HG03025 (cell line): ENCODE results near the gene ATP10A.

Source experiments
- ATAC-seq: cut with Tn5 transposase; IDR thresholded peaks from one replicate; pipeline ENCODE4 v1.9.1; 2021; ENCODE audit warnings: mild to moderate bottlenecking, moderate library complexity; ENCODE audit not compliant: unreplicated experiment, low FRiP score

Gene ATP10A

DNA sequence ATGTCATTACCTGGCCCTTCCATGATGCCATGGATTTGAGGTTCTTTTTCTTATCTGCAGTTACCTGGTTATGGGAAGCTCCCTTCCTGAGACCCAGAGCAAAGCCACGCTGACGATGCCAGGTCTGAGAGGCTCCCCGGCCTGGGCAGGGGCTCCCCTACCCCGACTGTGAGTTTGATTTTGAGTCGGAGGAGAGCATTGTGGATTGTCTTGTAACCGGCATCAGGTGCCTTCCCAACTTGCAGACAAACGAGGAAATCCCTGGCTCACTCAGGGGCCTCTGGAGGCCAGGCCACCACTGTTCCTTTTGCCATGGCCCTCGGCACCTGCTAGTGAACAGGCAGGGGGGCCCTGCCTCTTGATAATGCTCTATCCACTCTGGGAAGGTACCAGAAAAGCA, 151.4 kb downstream of the ATP10A start:
- no peak for ATAC-seq

GRCh38 chr15:25711164-25711563, 152.0 kb downstream of the ATP10A start:
- no peak for ATAC-seq

DNA sequence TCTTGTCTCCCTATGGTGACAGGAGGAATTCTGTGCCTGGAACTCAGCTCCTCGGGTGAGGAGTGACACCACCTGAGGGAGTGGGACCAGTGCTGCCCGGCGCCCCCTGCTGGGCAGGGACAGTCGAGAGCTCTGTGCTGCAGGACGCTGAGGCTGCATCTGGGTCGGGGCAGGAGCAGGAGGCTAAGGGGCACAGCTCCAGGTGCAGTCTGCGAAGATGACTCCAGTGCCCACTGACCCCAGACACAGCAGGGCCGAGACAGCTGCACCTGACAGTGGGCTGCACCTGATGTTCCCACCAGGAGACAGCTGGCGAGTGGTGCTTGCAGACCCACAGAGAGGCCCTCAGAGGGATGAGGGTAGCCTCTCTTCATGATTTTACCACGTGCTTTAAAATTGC, 152.9 kb downstream of the ATP10A start:
- no peak for ATAC-seq

GRCh38 chr15:25709437-25710159, 153.5 kb downstream of the ATP10A start:
- no peak for ATAC-seq

DNA sequence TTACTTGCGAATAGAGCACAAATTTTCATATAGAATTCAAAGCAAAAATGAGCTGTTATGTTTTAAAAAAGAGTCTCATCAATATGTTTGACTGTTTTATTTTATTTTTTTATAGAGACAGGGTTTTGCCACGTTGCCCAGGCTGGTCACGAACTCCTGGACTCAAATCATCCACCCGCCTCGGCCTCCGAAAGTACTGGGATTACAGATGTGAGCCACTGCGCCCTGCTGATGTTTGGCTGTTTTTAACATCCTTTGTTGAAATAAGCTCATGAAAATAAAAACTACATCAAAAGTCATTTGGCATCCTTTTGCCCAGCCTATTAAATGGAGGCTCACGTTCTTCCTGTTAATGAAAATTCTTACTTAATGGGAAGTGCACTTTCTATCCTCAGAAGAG, 154.7 kb downstream of the ATP10A start:
- no peak for ATAC-seq

GRCh38 chr15:25707656-25708365, 155.3 kb downstream of the ATP10A start:
- no peak for ATAC-seq

DNA sequence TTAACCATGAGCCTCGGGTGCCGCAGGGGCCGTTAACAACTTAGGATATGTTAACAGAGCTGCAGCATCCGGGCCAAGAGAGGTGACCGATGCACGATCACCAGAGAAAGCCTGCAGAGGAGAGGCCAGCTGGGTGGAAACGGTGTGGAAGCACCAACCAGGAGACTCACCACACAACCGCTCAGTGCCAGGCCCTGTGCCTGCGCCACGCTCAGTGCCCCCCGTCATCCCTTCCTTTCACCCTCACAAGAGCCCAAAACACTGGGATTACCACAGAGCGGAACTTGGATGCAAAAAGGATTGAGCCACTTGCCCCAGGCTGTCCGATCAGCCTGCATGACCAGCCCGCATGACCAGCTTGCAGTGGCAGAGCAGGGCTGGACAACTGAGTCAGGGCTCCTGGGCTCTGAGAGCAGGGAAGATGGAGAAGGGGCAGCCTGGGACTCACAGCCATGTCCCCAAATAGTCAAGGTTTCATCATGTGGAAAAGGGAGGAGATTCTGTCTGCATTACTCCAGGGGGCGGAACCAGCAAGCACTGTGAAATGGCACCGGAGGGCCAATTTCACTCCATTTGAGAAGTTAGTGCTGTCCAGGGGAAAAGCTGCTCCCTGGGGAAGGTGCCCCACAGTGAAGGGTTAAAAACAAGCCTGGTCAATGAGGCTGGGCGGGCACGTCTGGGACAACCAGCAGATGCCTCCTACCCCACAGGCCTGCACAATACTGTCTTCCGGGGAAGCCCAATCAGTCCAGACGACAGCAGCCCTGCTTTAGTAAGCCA, 156.8 kb downstream of the ATP10A start:
- ATAC-seq = no peak

DNA sequence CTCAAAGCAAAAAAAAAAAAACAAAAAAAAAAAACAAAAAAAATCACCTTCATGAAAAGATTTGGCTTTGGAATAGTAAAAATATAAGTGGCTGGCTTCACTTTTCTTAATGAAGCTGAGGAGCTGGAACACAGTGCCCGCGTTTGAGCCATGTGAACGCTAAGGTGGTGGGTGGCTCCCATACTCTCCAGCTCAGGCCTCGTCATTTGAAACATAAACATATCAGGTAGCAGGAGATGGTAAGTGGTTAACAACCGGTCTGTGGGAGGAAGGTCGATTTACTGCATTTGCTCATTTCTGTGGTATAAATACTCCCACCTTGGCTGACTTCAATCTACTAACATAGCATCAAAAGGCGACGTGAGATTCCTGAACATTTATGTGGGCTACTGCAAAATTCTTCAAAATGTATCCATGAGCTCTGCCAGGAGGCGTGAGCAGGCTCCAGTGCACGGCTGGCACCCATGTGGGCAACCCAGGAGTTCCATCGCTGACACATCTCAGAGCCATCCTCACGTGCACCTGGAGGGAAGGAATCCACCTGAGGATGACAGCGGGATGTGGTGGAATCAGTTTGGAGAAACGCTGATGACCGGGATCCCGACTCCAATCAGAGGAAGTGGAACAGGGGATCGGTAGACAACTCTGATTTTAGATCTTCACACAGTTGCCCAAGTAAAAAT, 157.6 kb downstream of the ATP10A start:
- no peak for ATAC-seq

DNA sequence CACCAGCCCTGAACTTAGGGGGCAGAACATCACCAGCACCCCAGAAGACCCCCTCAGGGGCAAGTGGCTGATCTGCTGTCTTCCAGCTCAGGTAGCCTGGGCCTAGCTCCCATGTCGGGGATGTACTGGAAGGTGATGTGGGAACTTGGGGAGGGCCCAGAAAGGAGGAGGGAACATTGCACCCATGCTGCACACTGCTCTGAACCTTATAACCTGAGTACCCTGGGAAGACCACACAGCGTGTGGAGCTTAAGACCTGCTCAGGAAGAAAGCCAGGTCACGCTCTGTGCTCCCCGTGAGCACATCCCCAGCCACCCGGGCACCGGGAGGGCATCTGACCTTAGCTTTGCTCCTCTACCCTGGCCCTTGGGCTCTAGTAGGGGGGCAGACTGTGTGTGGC, 159.4 kb downstream of the ATP10A start:
- ATAC-seq = no peak

DNA sequence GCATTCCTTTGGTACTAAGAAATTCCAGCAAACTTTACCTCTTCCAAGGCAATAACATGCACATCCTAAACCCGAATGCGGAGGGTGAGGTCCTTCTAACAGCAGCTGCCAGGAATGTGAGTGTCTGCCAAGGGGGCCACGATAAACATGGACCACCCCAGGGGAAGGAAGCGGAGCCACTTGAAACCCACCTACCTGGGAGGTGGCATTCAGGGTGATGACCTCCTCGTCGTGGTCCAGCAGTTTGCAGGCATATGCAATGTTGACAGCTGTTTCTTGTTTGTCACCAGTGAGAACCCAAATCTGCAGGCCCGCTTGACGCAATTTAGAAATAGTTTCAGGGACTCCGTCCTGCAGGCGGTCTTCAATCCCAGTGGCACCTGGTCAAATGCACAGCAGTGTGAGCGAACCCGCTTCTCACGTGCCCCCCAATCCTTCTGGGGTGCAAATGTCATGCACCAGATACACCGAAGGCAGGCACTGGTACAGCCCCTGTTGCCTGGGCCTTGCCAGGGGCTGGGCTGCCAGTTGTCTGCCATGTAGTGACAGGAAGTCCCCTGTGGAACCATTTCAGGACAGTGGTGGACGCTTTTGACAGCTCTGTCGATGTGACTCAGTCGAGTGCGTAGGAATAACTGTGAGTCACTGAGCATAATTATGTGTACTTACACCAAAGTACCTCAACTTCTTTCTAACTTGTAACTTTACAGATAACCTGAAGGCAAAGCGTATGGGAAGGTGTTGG, 161.2 kb downstream of the ATP10A start:
- ATAC-seq = no peak

- ATAC-seq = no peak
These were observed 162.2 kb downstream of the ATP10A start for GRCh38 chr15:25700916-25701315.

DNA sequence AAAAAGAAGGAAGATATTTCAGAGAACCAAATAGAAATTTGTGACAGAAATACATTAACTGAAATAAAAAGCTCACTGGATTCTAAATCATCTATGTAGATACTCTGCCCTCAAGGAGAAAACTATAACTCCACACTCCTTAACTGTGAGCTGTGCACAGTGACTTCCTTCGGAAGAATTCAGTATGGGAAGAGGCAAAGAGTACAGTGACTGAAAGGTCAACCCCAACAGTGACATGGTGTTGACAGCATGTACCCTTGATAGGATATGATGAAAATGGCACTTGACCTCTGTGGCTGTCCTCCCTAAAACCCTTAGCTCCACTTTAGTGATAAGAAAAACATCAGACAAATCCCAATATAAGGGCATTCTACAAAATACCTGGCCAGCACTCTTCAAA, 165.5 kb downstream of the ATP10A start:
- ATAC-seq = no peak

DNA sequence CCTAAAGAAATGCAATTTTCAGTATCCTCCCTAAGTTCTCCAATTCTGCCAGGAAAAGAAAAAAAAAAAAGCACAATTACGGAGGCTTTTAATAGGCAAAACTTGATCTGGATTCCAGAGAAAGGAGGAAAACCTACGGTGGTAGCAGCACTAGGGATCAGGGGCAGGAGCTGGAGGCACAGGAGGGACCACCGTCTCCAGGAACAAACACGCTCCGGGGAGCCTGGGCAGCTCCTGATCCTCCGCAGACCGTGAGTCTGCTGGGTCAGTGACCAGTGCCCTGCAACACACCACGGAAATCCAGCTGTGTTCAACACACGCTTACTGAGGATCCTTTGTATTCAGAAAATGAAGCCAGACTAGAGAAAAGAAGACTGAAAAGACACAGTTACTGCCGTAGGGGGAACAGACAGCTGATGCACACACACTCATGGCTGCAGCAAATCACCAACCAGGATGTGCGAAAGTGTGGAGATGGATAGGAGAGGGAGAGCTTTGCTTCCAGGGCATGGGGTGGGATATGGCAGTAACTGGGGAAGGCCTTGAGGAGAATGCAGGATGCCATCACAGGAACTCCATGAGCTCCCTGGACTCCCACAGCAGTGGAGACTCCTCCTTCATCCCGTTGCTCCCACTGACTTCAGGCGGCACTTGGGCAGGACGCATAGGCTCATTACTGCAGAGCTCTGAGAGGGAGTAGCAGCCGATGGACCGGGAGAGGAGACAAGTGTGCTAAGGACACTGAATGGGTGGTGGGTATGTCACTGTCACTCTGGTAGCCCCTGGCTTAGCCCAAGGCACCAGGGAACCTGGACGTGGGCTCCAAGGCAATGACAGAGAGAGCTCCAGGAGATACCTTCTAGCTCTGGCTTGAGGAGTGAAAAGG, 167.0 kb downstream of the ATP10A start:
- no peak for ATAC-seq

DNA sequence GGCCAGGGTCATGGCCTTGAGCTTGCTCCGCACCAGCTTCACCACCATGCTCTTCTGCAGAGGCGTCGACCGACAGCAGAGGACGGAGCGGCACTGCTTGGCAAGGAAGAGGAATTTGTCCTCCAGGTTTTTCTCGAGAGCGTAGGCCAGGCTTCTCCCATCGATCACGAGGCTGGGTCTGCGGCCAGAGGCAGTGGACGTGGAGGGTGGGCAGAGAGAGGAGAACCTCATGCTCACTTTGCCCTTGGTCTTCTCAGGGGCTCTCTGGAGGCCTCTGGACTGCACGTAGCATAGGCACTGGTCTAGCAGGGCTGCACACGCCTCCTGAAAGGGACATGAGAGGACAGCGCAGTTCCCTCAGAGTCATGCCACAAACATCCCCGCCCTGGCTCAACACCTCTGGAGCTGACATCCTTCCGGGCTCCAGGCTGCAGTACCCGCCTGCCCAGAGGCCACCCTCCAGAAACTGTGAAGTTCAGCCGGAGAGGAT, 168.3 kb downstream of the ATP10A start:
- no peak for ATAC-seq

GRCh38 chr15:25694239-25694584, 168.9 kb downstream of the ATP10A start:
- no peak for ATAC-seq

DNA sequence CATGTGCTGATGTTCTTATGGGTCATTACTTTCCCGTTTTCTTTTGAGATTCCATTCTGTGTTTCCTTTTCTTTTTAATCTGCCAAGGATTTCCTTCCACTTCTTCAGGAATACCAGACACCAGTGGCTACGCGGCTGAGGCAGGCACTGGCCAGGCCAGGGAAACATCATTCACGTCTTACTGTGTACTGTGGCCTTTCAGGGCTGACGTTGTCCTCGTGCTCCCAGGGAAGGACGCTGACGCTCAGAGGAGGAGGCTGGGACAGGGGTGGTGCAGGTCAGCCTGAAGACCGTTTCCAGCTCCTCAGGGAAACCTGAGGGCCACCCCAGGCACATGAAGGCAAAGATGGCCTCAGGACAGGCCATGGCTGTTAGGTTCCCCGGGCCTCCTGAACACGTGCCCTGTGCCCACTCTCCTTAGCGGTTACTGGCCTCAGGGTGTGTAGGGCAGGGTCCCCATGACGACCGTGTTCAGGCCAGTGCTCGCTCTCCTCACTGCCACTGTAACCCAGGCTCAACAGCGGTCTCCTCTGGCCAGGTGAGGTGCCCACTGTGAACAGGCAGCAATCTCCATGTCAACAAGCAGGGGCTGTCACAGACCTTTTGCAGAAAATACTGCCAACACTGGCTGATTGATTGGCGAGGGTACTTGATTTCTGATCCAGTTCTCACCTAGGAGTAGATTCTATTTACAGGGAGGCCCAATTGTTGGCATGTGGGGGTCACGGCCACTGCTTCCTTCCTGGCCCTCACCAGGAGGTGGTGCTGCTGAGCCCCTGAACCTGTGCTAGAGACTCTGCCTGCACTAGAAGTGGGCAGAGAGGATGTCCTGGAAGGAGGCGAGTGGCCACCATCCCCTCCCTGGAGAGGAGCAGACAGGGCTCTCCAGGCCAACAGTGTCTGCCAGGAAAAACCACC, 169.5 kb downstream of the ATP10A start:
- ATAC-seq = no peak

- ATAC-seq = no peak
These were observed 171.3 kb downstream of the ATP10A start for GRCh38 chr15:25691544-25692430.
